GM23248 (cell line): ENCODE measurements around the gene ACSS1. TPM values are rescaled to one million over a fixed set of nuclear protein-coding genes. Genes with fewer than 3 reads are reported as not detected.

Experiments
- DNase-seq: peaks from one replicate; pipeline ENCODE4 v3.0.0-alpha.2; 2015
- H2AFZ ChIP-seq: fragments of 200-600 bp; sonication (generic); 2 replicates; pipeline ENCODE4 v1.6.1; 2016; ENCODE audit warnings: antibody characterized with exemption
- H3F3A ChIP-seq: fragments of 200-600 bp; sonication (generic); 2 replicates; pipeline ENCODE4 v1.6.1; 2016; ENCODE audit warnings: mild to moderate bottlenecking, antibody characterized with exemption, mixed run types; ENCODE audit not compliant: insufficient read depth
- H3K27ac ChIP-seq: fragments of 200-600 bp; sonication (generic); 2 replicates; pipeline ENCODE4 v1.5.1; 2016; ENCODE audit warnings: mild to moderate bottlenecking
- H3K27me3 ChIP-seq: fragments of 200-600 bp; sonication (generic); replicated peaks from 2 replicates; pipeline ENCODE4 v1.6.1; 2016; ENCODE audit warnings: mild to moderate bottlenecking; ENCODE audit not compliant: insufficient read depth
- H3K36me3 ChIP-seq: fragments of 200-600 bp; sonication (generic); 2 replicates; pipeline ENCODE4 v1.6.1; 2016; ENCODE audit warnings: low read depth, mild to moderate bottlenecking
- H3K4me1 ChIP-seq: fragments of 200-600 bp; sonication (generic); 2 replicates; pipeline ENCODE4 v1.6.1; 2016; ENCODE audit warnings: mild to moderate bottlenecking; ENCODE audit not compliant: insufficient read depth
- H3K4me2 ChIP-seq: fragments of 200-600 bp; sonication (generic); one replicate; pipeline ENCODE4 v1.6.1; 2016; ENCODE audit warnings: mild to moderate bottlenecking; ENCODE audit not compliant: unreplicated experiment
- H3K4me3 ChIP-seq: fragments of 200-600 bp; sonication (generic); 2 replicates; pipeline ENCODE4 v1.5.1; 2016; ENCODE audit warnings: mild to moderate bottlenecking
- H3K79me2 ChIP-seq: fragments of 200-600 bp; sonication (generic); 2 replicates; pipeline ENCODE4 v1.6.1; 2016; ENCODE audit warnings: mild to moderate bottlenecking; ENCODE audit not compliant: insufficient read depth
- H3K9ac ChIP-seq: fragments of 200-600 bp; sonication (generic); 2 replicates; pipeline ENCODE4 v1.6.1; 2016; ENCODE audit warnings: mild to moderate bottlenecking
- H3K9me2 ChIP-seq: fragments of 200-600 bp; sonication (generic); 2 replicates; pipeline ENCODE4 v1.6.1; 2016; ENCODE audit warnings: mixed run types, mild to moderate bottlenecking, moderate library complexity; ENCODE audit not compliant: insufficient read depth
- H3K9me3 ChIP-seq: fragments of 200-600 bp; sonication (generic); one replicate; pipeline ENCODE4 v1.6.1; 2017; ENCODE audit warnings: low read depth
- H4K20me1 ChIP-seq: fragments of 200-600 bp; sonication (generic); 2 replicates; pipeline ENCODE4 v1.6.0; 2016; ENCODE audit not compliant: insufficient read depth
- EZH2 ChIP-seq: fragments of 200-600 bp; sonication (generic); IDR thresholded peaks from 2 replicates; pipeline ENCODE4 v1.6.1; 2018; ENCODE audit warnings: antibody characterized with exemption, mild to moderate bottlenecking; ENCODE audit not compliant: insufficient read depth, poor library complexity, severe bottlenecking
- EZH2phosphoT487 ChIP-seq: fragments of 200-600 bp; sonication (generic); IDR thresholded peaks from 2 replicates; pipeline ENCODE4 v1.6.1; 2018; ENCODE audit warnings: antibody characterized with exemption, moderate library complexity, mild to moderate bottlenecking, low read depth; ENCODE audit not compliant: insufficient read depth
- WGBS, 2 experiments: methylation state at CpG; one replicate each; pipeline ENCODE4 v1.1.6; 2015 to 2017; ENCODE audit warnings: low lambda C conversion rate in 2 of 2, low coverage in 1 of 2; ENCODE audit errors: missing lambda C conversion rate in 2 of 2; 5-methylcytosine and 5-hydroxymethylcytosine counted together
- in situ Hi-C: fragments of 300-500 bp; cut with MboI; formaldehyde crosslinking; loops from 2 replicates; pipeline ENCODE4 v1.15.0; 2020
- polyA plus RNA-seq: library from polyadenylated mRNA; unstranded; fragments of >200 nt; fragmentation: Nextera tagmentation; extraction: Ambion mirVana; gene quantifications from 2 replicates; pipeline ENCODE4 v1.2.1, GENCODE V29; 2016
- total RNA-seq: library from RNA; depleted of rRNA; stranded (reverse); fragments of >200 nt; shearing (Covaris generic); gene quantifications from 2 replicates; pipeline ENCODE4 v1.2.3, GENCODE V29; 2014

Gene ACSS1
- total and polyA plus RNA-seq, 2 experiments from 2014 or later: 0.94 to 1.1 TPM

DNA sequence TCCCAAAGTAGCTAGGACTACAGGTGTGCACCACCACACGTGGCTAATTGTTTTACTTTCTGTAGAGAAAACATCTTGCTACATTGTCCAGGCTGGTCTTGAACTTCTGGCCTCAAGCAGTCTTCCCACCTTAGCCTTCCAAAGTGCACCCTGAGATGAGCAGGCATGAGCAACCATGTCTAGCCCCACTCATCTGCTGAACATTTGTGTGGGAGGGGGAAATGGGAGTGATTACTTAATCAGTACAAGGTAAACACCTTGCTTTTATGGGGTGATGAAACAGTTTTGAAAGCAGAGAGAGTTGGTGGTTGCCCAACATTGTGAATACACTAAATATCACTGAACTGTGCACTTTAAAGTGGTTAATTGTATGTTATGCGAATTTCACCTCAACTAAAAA, 70.7 kb downstream of the ACSS1 start:
- no peaks in the 10 kb centered on the region for H3K9me3 ChIP-seq

DNA sequence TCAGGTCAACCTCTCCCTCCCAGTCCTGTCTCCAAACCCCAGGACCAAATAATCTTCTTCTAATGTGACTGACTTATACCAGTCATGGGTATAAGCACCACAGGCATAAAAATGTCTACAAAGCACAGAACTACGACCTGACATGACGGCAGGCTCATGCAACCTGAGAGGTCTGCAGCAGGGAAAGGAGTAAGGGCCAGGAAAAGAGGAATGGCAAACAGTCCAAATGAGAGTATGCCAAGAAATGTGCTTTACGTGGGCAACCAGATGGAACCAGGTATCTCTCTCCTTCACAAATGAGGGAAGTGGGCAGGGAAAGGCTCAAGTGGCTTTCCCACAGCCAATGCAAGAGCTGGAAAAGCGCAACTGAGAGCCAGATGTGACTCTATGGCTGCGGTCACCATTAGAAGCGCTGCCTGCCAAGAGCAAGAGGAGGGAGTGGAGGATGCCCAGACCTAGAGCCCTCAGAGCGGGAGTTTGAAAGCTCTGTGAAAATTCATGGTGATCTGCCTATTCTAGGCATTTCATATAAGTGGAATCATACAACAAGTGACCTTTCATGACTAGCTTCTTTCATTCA, 71.4 kb downstream of the ACSS1 start:
- WGBS, 2 experiments: 98% methylated on average over 7 of the region's 7 CpGs
- H3K4me1 ChIP-seq: peaks cover 4% of the 10 kb centered on the region; the same call in 1 of the 2 replicates
- in situ Hi-C loops: loop anchor here (25.0 kb wide), 2 partner anchors 526 to 876 kb away; no protein-coding TSS in a partner anchor
- H3K9ac ChIP-seq: no peak overlapping the region
- TF ChIP-seq EZH2: no peak
- no peak for TF ChIP-seq EZH2phosphoT487
- H3K27ac ChIP-seq: no peak overlapping the region
- no peaks in the 10 kb centered on the region for H3F3A ChIP-seq
- H3K79me2 ChIP-seq: peaks cover 83% of the 10 kb centered on the region
- no peak overlapping the region for H3K4me2 ChIP-seq
- no peak for DNase-seq
- H4K20me1 ChIP-seq: no peaks in the 10 kb centered on the region
- H3K27me3 ChIP-seq: no peaks in the 10 kb centered on the region
- no peak overlapping the region for H2AFZ ChIP-seq
- H3K4me3 ChIP-seq: no peak overlapping the region
- H3K9me3 ChIP-seq: no peaks in the 10 kb centered on the region
- no peaks in the 10 kb centered on the region; the same call in 1 of the 2 replicates for H3K36me3 ChIP-seq
- H3K9me2 ChIP-seq: no peaks in the 10 kb centered on the region

More for the DNA sequence above, 70.7 kb downstream of the ACSS1 start:
- TF ChIP-seq EZH2 (no peak), EZH2phosphoT487 (no peak)
- Histone ChIP-seq H3K27ac (no peak overlapping the region), H3K9ac (no peak overlapping the region), H3K36me3 (no peaks in the 10 kb centered on the region), H3K27me3 (no peaks in the 10 kb centered on the region), H3K4me3 (no peak overlapping the region), H3K4me1 (peaks cover 6% of the 10 kb centered on the region; the same call in 1 of the 2 replicates), H3F3A (no peaks in the 10 kb centered on the region), H2AFZ (no peak overlapping the region), H4K20me1 (no peaks in the 10 kb centered on the region), H3K4me2 (no peak overlapping the region), H3K9me2 (no peaks in the 10 kb centered on the region), H3K79me2 (peaks cover 90% of the 10 kb centered on the region)
- in situ Hi-C loops: loop anchor here (25.0 kb wide), 2 partner anchors 525 to 875 kb away; no protein-coding TSS in a partner anchor
- WGBS, 2 experiments: 71 to 75% methylated on average over 2 of the region's 2 CpGs
- DNase-seq: peak; percentile 11

DNA sequence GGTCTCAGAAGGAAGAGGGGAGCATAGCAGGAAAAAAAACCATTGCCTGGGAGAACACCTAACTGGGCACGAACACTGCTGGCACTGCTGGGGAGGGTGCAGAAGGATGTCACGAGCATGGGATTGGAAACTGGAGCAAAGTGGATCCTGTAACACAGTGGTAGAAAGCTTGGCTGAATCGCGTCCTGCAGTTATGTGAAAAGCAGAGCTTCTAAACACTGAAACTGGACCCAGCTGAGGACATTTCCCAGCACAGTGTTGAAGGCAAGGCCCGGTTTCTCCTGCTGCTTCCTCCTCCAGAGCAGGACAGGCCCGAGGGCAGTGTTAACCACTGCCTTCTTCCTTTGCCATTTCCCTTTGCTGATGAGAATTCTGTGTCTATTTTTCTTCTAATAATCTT, 72.1 kb downstream of the ACSS1 start:
- Histone ChIP-seq H3K4me1 (no peaks in the 10 kb centered on the region), H3K9me3 (no peaks in the 10 kb centered on the region), H3K9ac (no peak overlapping the region), H3K27me3 (no peaks in the 10 kb centered on the region), H3K79me2 (peaks cover 76% of the 10 kb centered on the region), H3K9me2 (no peaks in the 10 kb centered on the region), H2AFZ (no peak overlapping the region), H3K36me3 (no peaks in the 10 kb centered on the region; the same call in 1 of the 2 replicates), H3K27ac (no peak overlapping the region), H3K4me2 (no peak overlapping the region), H3K4me3 (no peak overlapping the region), H4K20me1 (no peaks in the 10 kb centered on the region), H3F3A (no peaks in the 10 kb centered on the region)
- WGBS, 2 experiments: 68 to 72% methylated on average over 6 of the region's 6 CpGs
- TF ChIP-seq EZH2phosphoT487: no peak
- no peak for TF ChIP-seq EZH2
- in situ Hi-C loops: loop anchor here (25.0 kb wide), 2 partner anchors 526 to 876 kb away; no protein-coding TSS in a partner anchor
- no peak for DNase-seq

DNA sequence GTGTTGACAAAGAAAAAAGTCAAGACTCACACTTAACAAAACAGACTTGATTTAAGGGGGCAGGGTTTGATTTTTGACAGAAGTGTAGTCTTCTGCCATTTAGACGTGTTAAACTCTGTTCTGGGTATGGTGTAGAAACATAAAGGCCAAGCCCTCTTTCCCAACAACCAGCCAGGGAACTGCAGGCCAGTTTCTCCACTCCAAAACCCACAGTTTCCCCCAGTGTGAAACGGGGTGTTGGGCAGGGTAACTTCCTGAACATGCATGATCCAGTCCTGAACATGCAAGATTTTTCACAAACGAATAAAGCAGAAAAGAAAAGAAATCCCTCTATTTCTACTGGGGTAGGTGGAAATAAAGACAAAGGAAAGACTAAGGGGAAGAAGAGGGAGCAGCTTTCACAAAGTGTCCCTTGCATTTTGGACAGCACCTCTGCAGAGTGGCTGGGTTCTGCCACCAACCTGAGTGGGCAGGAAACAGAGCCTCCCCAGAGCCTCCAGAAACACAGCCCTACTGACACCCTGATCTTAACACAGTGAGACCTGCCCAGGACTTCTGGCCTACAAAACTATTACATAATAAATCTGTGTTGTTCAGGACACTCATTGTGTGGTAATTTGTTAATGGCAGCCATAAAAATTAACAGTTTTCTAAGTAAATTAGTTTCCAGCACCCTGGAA, 72.8 kb downstream of the ACSS1 start:
- Histone ChIP-seq H3K9ac (no peak overlapping the region), H3F3A (no peaks in the 10 kb centered on the region), H3K9me3 (no peaks in the 10 kb centered on the region), H3K4me1 (no peaks in the 10 kb centered on the region), H3K4me3 (no peak overlapping the region), H3K36me3 (no peaks in the 10 kb centered on the region; the same call in 1 of the 2 replicates), H3K27me3 (no peaks in the 10 kb centered on the region), H4K20me1 (no peaks in the 10 kb centered on the region), H3K4me2 (no peak overlapping the region), H3K9me2 (no peaks in the 10 kb centered on the region), H2AFZ (no peak overlapping the region), H3K27ac (no peak overlapping the region), H3K79me2 (peaks cover 69% of the 10 kb centered on the region)
- no peak for DNase-seq
- in situ Hi-C loops: loop anchor here (25.0 kb wide), 2 partner anchors 527 to 877 kb away; no protein-coding TSS in a partner anchor
- TF ChIP-seq EZH2phosphoT487 (no peak), EZH2 (no peak)
- 84 to 86% methylated on average over 3 of the region's 3 CpGs for WGBS, 2 experiments
